A673 (cell line): ENCODE measurements around the gene DMKN. TPM values are rescaled to one million over a fixed set of nuclear protein-coding genes. Genes with fewer than 3 reads are reported as not detected.

Source experiments
- BruUV-seq: library from RNA; stranded (reverse); fragments of 400-500 nt; replicated peaks from 2 replicates; lab custom pipeline; 2021; lab: Mats Ljungman, UMichigan
- CTCF ChIA-PET: fragments of 300-600 bp; sonication (Branson Sonifier 250); formaldehyde crosslinking; loops from one replicate; lab custom pipeline; 2022; ENCODE audit warnings: antibody characterized with exemption; lab: Charles Lee
- POLR2A ChIA-PET: fragments of 300-600 bp; sonication (Branson Sonifier 250); formaldehyde crosslinking; loops from one replicate; lab custom pipeline; 2022; ENCODE audit warnings: antibody characterized with exemption; ENCODE audit not compliant: low non-redundant PET; lab: Charles Lee
- DNase-seq: peaks from one replicate; pipeline ENCODE4 v3.0.0-alpha.2; 2015; ENCODE audit warnings: low spot score
- H3K27ac ChIP-seq: fragments of 200-600 bp; sonication (generic); 2 replicates; pipeline ENCODE4 v1.5.1; 2016; ENCODE audit warnings: mixed run types, low read depth, mild to moderate bottlenecking, mixed read lengths, antibody characterized with exemption, low read length; ENCODE audit not compliant: poor library complexity, severe bottlenecking
- H3K27me3 ChIP-seq: fragments of 200-600 bp; sonication (generic); replicated peaks from 2 replicates; pipeline ENCODE4 v1.6.1; 2017; ENCODE audit warnings: mixed run types, low read depth, mild to moderate bottlenecking, mixed read lengths, antibody characterized with exemption, low read length; ENCODE audit not compliant: insufficient read depth, poor library complexity
- H3K36me3 ChIP-seq: fragments of 200-600 bp; sonication (generic); 2 replicates; pipeline ENCODE4 v1.6.1; 2016; ENCODE audit warnings: mixed run types, mild to moderate bottlenecking, mixed read lengths, antibody characterized with exemption, low read length; ENCODE audit not compliant: insufficient read depth, poor library complexity, severe bottlenecking
- H3K4me1 ChIP-seq: fragments of 200-600 bp; sonication (generic); 2 replicates; pipeline ENCODE4 v1.6.1; 2017; ENCODE audit warnings: mixed run types, mild to moderate bottlenecking, mixed read lengths, antibody characterized with exemption, low read length; ENCODE audit not compliant: insufficient read depth, poor library complexity, severe bottlenecking
- H3K4me3 ChIP-seq: fragments of 200-600 bp; sonication (generic); 2 replicates; pipeline ENCODE4 v1.5.1; 2016; ENCODE audit warnings: low read depth, mixed run types, mild to moderate bottlenecking, mixed read lengths, low read length; ENCODE audit not compliant: poor library complexity, severe bottlenecking
- H3K9me3 ChIP-seq: fragments of 200-600 bp; sonication (generic); 2 replicates; pipeline ENCODE4 v1.6.1; 2016; ENCODE audit warnings: mixed run types, low read depth, mild to moderate bottlenecking, mixed read lengths, antibody characterized with exemption, low read length; ENCODE audit not compliant: poor library complexity, severe bottlenecking
- EZH2 ChIP-seq: fragments of 200-600 bp; sonication (generic); IDR thresholded peaks from 2 replicates; pipeline ENCODE4 v1.6.1; 2017; ENCODE audit warnings: borderline replicate concordance, low read depth, mild to moderate bottlenecking, mixed read lengths, antibody characterized with exemption, low read length; ENCODE audit not compliant: poor library complexity, severe bottlenecking
- intact Hi-C: fragments of 100-400 bp; cut with micrococcal nuclease; formaldehyde crosslinking; loops from one replicate; pipeline ENCODE4 v1.10.0; 2022; ENCODE audit not compliant: unreplicated experiment
- total RNA-seq: library from RNA; stranded (reverse); gene quantifications from 2 replicates; pipeline ENCODE4 v1.2.3, GENCODE V29; 2021
- TF ChIP-seq, protein P1 (sequence below): fragments of 300-800, 200-600 bp; sonication (generic); conservative IDR thresholded peaks from 2 replicates; pipeline ENCODE4 v1.5.1; 2017; ENCODE audit warnings: low read depth, mild to moderate bottlenecking, antibody characterized with exemption, low read length, moderate library complexity, mixed read lengths

Gene DMKN
- total RNA-seq, 1 experiment from 2014 or later = not detected

DNA sequence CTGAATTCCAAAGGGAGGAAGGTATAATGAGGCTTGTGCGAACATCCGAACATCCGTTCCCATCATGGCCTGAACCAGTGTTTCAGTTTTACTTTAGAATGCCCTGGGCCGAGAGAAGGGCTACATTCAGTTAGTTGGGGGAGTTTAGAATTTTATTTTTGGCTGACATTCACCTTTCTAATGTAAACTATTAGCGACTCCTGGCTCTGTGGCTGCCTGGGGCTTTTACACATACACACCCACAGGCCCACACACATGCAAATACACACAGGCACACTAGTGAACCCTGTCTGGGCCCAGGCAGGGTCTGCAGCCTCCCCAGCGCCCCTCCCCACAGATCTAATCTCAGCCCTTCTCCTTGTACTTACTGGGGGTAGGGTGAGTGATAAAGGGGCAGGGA, 25.9 kb upstream of the DMKN start:
- H3K4me1 ChIP-seq = peaks cover 2% of the 10 kb centered on the region
- H3K9me3 ChIP-seq = no peaks in the 10 kb centered on the region
- intact Hi-C loops = no loop called here
- BruUV-seq = no TSS peak
- ChIA-PET CTCF (no interaction called here), POLR2A (no interaction called here)
- no peak for DNase-seq
- TF ChIP-seq, protein P1, sequence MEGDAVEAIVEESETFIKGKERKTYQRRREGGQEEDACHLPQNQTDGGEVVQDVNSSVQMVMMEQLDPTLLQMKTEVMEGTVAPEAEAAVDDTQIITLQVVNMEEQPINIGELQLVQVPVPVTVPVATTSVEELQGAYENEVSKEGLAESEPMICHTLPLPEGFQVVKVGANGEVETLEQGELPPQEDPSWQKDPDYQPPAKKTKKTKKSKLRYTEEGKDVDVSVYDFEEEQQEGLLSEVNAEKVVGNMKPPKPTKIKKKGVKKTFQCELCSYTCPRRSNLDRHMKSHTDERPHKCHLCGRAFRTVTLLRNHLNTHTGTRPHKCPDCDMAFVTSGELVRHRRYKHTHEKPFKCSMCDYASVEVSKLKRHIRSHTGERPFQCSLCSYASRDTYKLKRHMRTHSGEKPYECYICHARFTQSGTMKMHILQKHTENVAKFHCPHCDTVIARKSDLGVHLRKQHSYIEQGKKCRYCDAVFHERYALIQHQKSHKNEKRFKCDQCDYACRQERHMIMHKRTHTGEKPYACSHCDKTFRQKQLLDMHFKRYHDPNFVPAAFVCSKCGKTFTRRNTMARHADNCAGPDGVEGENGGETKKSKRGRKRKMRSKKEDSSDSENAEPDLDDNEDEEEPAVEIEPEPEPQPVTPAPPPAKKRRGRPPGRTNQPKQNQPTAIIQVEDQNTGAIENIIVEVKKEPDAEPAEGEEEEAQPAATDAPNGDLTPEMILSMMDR = no peak
- no peak for TF ChIP-seq EZH2
- H3K4me3 ChIP-seq = no peak overlapping the region
- H3K36me3 ChIP-seq = no peaks in the 10 kb centered on the region
- peaks cover 3% of the 10 kb centered on the region for H3K27me3 ChIP-seq
- no peak overlapping the region for H3K27ac ChIP-seq

DNA sequence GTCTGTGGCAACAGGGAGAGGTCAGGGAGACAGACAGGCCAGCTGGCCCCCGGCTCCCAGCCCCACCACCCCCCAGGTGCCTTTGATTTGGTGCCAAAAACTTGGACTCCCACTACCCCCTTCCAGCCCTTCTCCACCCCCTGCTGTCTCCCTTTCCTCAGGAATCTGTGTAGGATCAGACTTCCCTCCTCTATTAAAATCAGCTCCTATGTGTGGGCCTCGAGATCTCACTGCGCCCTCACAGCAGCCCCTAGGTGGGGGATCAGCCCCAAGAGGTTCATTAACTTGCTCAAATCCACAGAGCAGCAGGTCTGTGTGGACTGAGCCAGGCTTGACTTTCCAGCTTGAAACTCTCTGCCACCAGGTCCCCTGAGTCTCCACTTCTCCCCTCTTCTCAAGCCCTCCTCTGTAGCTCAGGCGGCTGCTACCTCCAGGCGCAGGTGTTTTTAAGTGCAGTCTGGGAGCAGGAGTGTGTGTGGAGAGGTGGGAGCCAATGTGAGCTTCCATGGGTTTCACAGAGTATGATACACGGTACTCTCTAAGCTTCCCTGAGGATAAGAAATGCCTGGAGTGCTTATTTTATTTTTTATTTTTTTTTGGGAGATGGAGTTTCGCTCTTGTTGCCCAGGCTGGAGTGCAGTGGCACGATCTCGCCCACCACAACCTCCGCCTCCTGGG, 21.5 kb upstream of the DMKN start:
- POLR2A ChIA-PET = no interaction called here
- intact Hi-C loops = no loop called here

DNA sequence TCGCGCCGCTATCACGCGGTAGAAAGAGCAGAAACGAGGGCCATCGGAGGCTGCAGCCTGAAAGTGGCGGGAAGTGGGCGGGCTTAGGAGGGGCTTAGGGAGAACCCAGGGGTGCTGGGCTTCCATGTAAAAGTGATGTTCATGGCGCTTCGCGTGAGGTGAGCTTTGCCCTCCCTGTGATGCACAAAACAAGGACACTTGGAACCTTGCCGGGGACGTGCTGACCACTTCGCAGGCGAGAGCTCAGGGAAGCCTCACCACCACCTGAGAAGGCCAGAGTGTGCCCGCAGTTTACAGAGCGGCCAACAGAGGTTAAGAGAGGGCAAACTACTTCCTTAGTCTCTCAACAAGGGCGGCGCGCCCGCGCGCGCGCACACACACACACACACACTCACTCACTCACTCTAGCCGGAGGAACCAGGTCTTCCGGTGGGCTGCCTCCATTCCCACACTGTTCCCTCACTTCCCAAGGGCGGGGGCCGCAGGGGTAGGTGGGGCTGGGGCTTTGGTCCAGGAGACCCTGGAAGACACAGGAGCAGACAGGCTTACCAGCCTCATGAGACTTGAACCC, 20.5 kb upstream of the DMKN start:
- Histone ChIP-seq H3K27ac (no peak overlapping the region), H3K36me3 (no peaks in the 10 kb centered on the region), H3K9me3 (no peaks in the 10 kb centered on the region), H3K4me1 (no peaks in the 10 kb centered on the region), H3K27me3 (peaks cover 47% of the 10 kb centered on the region), H3K4me3 (no peak overlapping the region)
- intact Hi-C loops = no loop called here
- ChIA-PET CTCF (no interaction called here), POLR2A (no interaction called here)
- BruUV-seq = no TSS peak
- no peak for DNase-seq
- TF ChIP-seq, protein P1 = no peak
- TF ChIP-seq EZH2 = no peak

More for the DNA sequence above, 21.5 kb upstream of the DMKN start:
- CTCF ChIA-PET = no interaction called here
- peaks cover 38% of the 10 kb centered on the region for H3K27me3 ChIP-seq
- no TSS peak for BruUV-seq
- no peak overlapping the region for H3K27ac ChIP-seq
- no peak overlapping the region for H3K4me3 ChIP-seq
- H3K36me3 ChIP-seq = no peaks in the 10 kb centered on the region
- DNase-seq = no peak
- no peaks in the 10 kb centered on the region for H3K4me1 ChIP-seq
- H3K9me3 ChIP-seq = no peaks in the 10 kb centered on the region
- no peak for TF ChIP-seq EZH2
- TF ChIP-seq, protein P1 = no peak
